ENCODE results near the gene SCN3A. TPM values are rescaled to one million over a fixed set of nuclear protein-coding genes. Genes with fewer than 3 reads are reported as not detected.

Gene SCN3A
- total and polyA plus RNA-seq, 7 donors: 0.87 to 4.3 (median 2.1) TPM; not detected in 2

DNA sequence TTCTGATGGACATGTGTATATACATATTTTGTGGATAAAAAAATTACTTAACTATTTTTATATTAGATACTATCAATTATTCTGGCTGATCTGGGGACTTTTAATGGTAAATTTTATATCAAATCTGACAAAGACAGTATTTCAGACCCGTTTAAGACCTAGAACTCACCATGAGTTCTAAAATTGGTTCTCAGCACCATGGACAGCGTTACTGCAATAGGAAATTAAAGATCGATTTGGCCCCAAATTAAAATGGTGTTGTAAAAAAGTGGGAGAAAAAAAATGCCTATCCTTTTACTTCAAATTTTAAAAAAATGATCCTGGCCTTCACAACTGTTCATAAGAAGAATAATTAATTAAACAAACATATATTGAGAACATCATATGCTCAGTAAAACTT lies 34.4 kb upstream of the SCN3A start:
- H3K27me3 ChIP-seq: no peaks in the 10 kb centered on the region
- H3K9me3 ChIP-seq: no peaks in the 10 kb centered on the region
- H3K27ac ChIP-seq: no peak overlapping the region
- no peaks in the 10 kb centered on the region for H3K36me3 ChIP-seq
- no peak overlapping the region for H3K4me3 ChIP-seq
- intact Hi-C loops (cut with DNase I): no loop called here
- no peaks in the 10 kb centered on the region for H3K4me1 ChIP-seq
- no peak for TF ChIP-seq EP300 (IDR thresholded peaks at IDR 0.05)
- TF ChIP-seq POLR2A (IDR thresholded peaks at IDR 0.05): no peak
- TF ChIP-seq, protein P1, sequence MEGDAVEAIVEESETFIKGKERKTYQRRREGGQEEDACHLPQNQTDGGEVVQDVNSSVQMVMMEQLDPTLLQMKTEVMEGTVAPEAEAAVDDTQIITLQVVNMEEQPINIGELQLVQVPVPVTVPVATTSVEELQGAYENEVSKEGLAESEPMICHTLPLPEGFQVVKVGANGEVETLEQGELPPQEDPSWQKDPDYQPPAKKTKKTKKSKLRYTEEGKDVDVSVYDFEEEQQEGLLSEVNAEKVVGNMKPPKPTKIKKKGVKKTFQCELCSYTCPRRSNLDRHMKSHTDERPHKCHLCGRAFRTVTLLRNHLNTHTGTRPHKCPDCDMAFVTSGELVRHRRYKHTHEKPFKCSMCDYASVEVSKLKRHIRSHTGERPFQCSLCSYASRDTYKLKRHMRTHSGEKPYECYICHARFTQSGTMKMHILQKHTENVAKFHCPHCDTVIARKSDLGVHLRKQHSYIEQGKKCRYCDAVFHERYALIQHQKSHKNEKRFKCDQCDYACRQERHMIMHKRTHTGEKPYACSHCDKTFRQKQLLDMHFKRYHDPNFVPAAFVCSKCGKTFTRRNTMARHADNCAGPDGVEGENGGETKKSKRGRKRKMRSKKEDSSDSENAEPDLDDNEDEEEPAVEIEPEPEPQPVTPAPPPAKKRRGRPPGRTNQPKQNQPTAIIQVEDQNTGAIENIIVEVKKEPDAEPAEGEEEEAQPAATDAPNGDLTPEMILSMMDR (IDR thresholded peaks at IDR 0.05): no peak
- TF ChIP-seq POLR2AphosphoS5 (IDR thresholded peaks at IDR 0.05): no peak
- no peak for DNase-seq
- 6 to 7% methylated on average over 3 of the region's 3 CpGs for WGBS, 2 donors

DNA sequence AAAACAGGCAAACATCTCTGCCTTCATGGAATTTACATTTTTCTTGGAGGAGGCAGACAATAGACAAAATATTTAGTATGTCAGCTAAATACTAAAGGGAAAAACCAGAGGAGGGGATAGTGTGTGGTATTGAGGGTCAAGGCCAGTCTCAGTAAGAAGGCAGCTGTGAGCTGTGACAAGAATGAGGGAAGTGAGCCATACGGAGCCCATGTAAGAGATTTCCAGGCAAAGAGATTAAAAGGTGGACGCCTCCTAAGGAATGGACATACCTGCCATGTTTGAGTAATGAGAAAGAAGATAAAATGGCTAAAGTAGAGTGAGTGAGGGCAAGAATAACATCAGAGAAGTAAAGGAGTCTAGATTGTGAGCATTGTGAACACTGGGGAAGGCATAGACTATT lies 33.2 kb upstream of the SCN3A start:
- Histone ChIP-seq H3K27ac (no peak overlapping the region), H3K27me3 (no peaks in the 10 kb centered on the region), H3K4me3 (no peak overlapping the region), H3K9me3 (no peaks in the 10 kb centered on the region), H3K4me1 (no peaks in the 10 kb centered on the region), H3K36me3 (no peaks in the 10 kb centered on the region)
- TF ChIP-seq POLR2AphosphoS5 (IDR thresholded peaks at IDR 0.05): no peak
- TF ChIP-seq, protein P1 (IDR thresholded peaks at IDR 0.05): no peak
- no peak for TF ChIP-seq POLR2A (IDR thresholded peaks at IDR 0.05)
- TF ChIP-seq EP300 (IDR thresholded peaks at IDR 0.05): no peak
- 69% methylated on average over 2 of the region's 2 CpGs for WGBS, 2 donors
- no peak for DNase-seq
- intact Hi-C loops (cut with DNase I): no loop called here

DNA sequence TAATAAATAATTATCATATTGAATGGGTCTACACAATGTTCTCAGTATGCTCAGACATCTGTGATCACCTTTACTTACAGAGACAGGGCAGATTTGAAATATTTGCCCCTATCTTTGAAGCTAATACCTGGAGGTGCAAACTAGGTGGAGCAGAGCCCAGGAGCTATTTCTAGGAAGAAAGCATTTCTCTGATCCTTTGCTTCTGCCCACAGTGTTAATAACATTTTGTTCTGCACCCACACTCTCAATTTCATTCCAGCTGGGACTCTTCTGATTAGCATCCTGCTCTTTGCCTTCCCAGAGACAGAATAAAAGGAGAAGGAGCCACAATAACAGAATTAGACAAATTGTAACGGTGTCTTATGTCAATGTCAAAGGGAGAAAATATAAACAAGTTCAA lies 23.7 kb upstream of the SCN3A start:
- 74 to 82% methylated on average over 1 of the region's 1 CpG for WGBS, 2 donors
- intact Hi-C loops (cut with DNase I): no loop called here

DNA sequence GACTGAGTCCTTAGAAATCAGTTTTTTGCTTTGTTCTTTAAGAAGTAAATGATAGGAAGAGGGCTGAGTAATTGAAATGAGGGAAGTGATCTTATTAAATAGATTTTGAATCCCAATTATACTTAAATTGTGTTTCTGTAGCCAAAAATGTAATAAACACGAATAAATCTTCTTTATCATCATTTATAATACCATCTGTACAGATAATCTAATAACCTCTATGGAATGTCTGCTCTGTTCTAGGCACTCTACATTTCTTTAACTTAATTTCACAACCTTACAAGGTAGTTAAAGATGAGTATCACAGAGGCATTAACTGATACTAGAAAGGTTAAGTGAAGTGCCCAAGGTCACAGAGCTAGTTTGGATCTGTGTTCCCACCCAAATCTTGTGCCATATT lies 21.1 kb upstream of the SCN3A start:
- WGBS, 2 donors: 15 to 56% methylated on average over 1 of the region's 1 CpG

More for the DNA sequence above, 23.7 kb upstream of the SCN3A start:
- no peaks in the 10 kb centered on the region for H3K36me3 ChIP-seq
- H3K27me3 ChIP-seq: no peaks in the 10 kb centered on the region
- no peaks in the 10 kb centered on the region for H3K4me1 ChIP-seq
- H3K9me3 ChIP-seq: no peaks in the 10 kb centered on the region
- no peak for DNase-seq
- no peak overlapping the region for H3K4me3 ChIP-seq
- no peak for TF ChIP-seq EP300 (IDR thresholded peaks at IDR 0.05)
- TF ChIP-seq POLR2AphosphoS5 (IDR thresholded peaks at IDR 0.05): no peak
- TF ChIP-seq, protein P1 (IDR thresholded peaks at IDR 0.05): no peak
- TF ChIP-seq POLR2A (IDR thresholded peaks at IDR 0.05): no peak
- no peak overlapping the region for H3K27ac ChIP-seq

More for the DNA sequence above, 21.1 kb upstream of the SCN3A start:
- Histone ChIP-seq H3K4me3 (no peak overlapping the region), H3K27ac (no peak overlapping the region), H3K9me3 (no peaks in the 10 kb centered on the region), H3K36me3 (no peaks in the 10 kb centered on the region), H3K4me1 (no peaks in the 10 kb centered on the region), H3K27me3 (no peaks in the 10 kb centered on the region)
- TF ChIP-seq POLR2AphosphoS5 (IDR thresholded peaks at IDR 0.05): no peak
- TF ChIP-seq EP300 (IDR thresholded peaks at IDR 0.05): no peak
- TF ChIP-seq POLR2A (IDR thresholded peaks at IDR 0.05): no peak
- TF ChIP-seq, protein P1 (IDR thresholded peaks at IDR 0.05): no peak
- intact Hi-C loops (cut with DNase I): no loop called here
- no peak for DNase-seq
